Activated T-helper 1 cell treated with anti-CD3 and anti-CD28 coated beads, Interleukin-12 subunit alpha, Interleukin-12 subunit beta, Interleukin-2, Interleukin-4 antibody, amounts not matched to agents 30 ng/mL and 10 ng/mL and 1 ng/mL, durations not matched to agents 14 hours and 24 hours and 36 hours (primary cell): ENCODE results near the gene CENPO. TPM values are rescaled to one million over a fixed set of nuclear protein-coding genes. Genes with fewer than 3 reads are reported as not detected.

Source experiments
- DNase-seq: peaks from one replicate; pipeline ENCODE4 v3.0.0; 2021; ENCODE audit warnings: low spot score
- H3K27ac Mint-ChIP-seq: one replicate; pipeline ENCODE4 v1.8.0; 2021; ENCODE audit warnings: mild to moderate bottlenecking, mixed read lengths
- H3K27me3 Mint-ChIP-seq: one replicate; pipeline ENCODE4 v1.8.0; 2022; ENCODE audit warnings: mild to moderate bottlenecking, moderate library complexity, mixed read lengths; ENCODE audit not compliant: insufficient read depth
- H3K36me3 Mint-ChIP-seq: one replicate; pipeline ENCODE4 v1.8.0; 2021; ENCODE audit warnings: low read depth, mixed read lengths
- H3K4me1 Mint-ChIP-seq: one replicate; pipeline ENCODE4 v1.8.0; 2021; ENCODE audit warnings: low read depth, mixed read lengths
- H3K4me3 Mint-ChIP-seq: one replicate; pipeline ENCODE4 v1.8.0; 2021; ENCODE audit warnings: mild to moderate bottlenecking, moderate library complexity, mixed read lengths
- H3K9me3 Mint-ChIP-seq: one replicate; pipeline ENCODE4 v1.8.0; 2021; ENCODE audit warnings: mixed read lengths
- intact Hi-C: fragments of 100-400 bp; cut with micrococcal nuclease; formaldehyde crosslinking; loops from one replicate; pipeline ENCODE4 v1.15.1; 2024
- total RNA-seq: library from RNA; stranded (reverse); gene quantifications from 2 replicates; pipeline ENCODE4 v1.2.3, GENCODE V29; 2022

Gene CENPO
- total RNA-seq, 1 donor from 2014 or later = 48.3 TPM

GRCh38 chr2:24768013-24768412 lies 25.2 kb upstream of the CENPO start:
- Mint-ChIP-seq H3K27me3 (no peaks in the 10 kb centered on the region), H3K9me3 (no peaks in the 10 kb centered on the region), H3K4me1 (peaks cover 10% of the 10 kb centered on the region), H3K36me3 (peaks cover 15% of the 10 kb centered on the region), H3K4me3 (no peak overlapping the region), H3K27ac (no peak overlapping the region)
- intact Hi-C loops = no loop called here
- no peak for DNase-seq

GRCh38 chr2:24768601-24769000 lies 24.6 kb upstream of the CENPO start:
- DNase-seq = no peak
- no peak overlapping the region for H3K4me3 Mint-ChIP-seq
- H3K9me3 Mint-ChIP-seq = no peaks in the 10 kb centered on the region
- no peak overlapping the region for H3K27ac Mint-ChIP-seq
- H3K27me3 Mint-ChIP-seq = no peaks in the 10 kb centered on the region
- H3K36me3 Mint-ChIP-seq = peaks cover 15% of the 10 kb centered on the region
- intact Hi-C loops = no loop called here
- peaks cover 10% of the 10 kb centered on the region for H3K4me1 Mint-ChIP-seq

- Mint-ChIP-seq H3K27me3 (peaks cover 4% of the 10 kb centered on the region), H3K9me3 (no peaks in the 10 kb centered on the region), H3K27ac (no peak overlapping the region), H3K36me3 (peaks cover 7% of the 10 kb centered on the region), H3K4me3 (no peak overlapping the region), H3K4me1 (peaks cover 9% of the 10 kb centered on the region)
- no peak for DNase-seq
- intact Hi-C loops = no loop called here
Measured at GRCh38 chr2:24771061-24771460, 22.2 kb upstream of the CENPO start.

GRCh38 chr2:24771764-24772586 lies 21.2 kb upstream of the CENPO start:
- Mint-ChIP-seq H3K4me3 (no peak overlapping the region), H3K27ac (no peak overlapping the region), H3K36me3 (no peaks in the 10 kb centered on the region), H3K9me3 (no peaks in the 10 kb centered on the region), H3K4me1 (peaks cover under 1% of the 10 kb centered on the region), H3K27me3 (peaks cover 4% of the 10 kb centered on the region)
- intact Hi-C loops = no loop called here
- no peak for DNase-seq

GRCh38 chr2:24774373-24774772 lies 18.9 kb upstream of the CENPO start:
- Mint-ChIP-seq H3K27ac (no peak overlapping the region), H3K4me3 (no peak overlapping the region), H3K9me3 (no peaks in the 10 kb centered on the region), H3K4me1 (no peaks in the 10 kb centered on the region), H3K27me3 (peaks cover 4% of the 10 kb centered on the region), H3K36me3 (no peaks in the 10 kb centered on the region)
- DNase-seq = no peak
- intact Hi-C loops = no loop called here

GRCh38 chr2:24779116-24779515 lies 14.1 kb upstream of the CENPO start:
- Mint-ChIP-seq H3K9me3 (peaks cover 7% of the 10 kb centered on the region), H3K27me3 (peaks cover 4% of the 10 kb centered on the region), H3K36me3 (no peaks in the 10 kb centered on the region), H3K27ac (no peak overlapping the region), H3K4me1 (no peaks in the 10 kb centered on the region), H3K4me3 (no peak overlapping the region)
- intact Hi-C loops = no loop called here
- no peak for DNase-seq

GRCh38 chr2:24783641-24784040 lies 9.6 kb upstream of the CENPO start:
- H3K27ac Mint-ChIP-seq = no peak overlapping the region
- intact Hi-C loops = no loop called here
- no peaks in the 10 kb centered on the region for H3K4me1 Mint-ChIP-seq
- no peak for DNase-seq
- peaks cover 3% of the 10 kb centered on the region for H3K27me3 Mint-ChIP-seq
- no peaks in the 10 kb centered on the region for H3K36me3 Mint-ChIP-seq
- peaks cover 7% of the 10 kb centered on the region for H3K9me3 Mint-ChIP-seq
- no peak overlapping the region for H3K4me3 Mint-ChIP-seq

- Mint-ChIP-seq H3K4me1 (no peaks in the 10 kb centered on the region), H3K4me3 (no peak overlapping the region), H3K27ac (no peak overlapping the region), H3K9me3 (peaks cover 3% of the 10 kb centered on the region), H3K36me3 (peaks cover 3% of the 10 kb centered on the region), H3K27me3 (peaks cover 3% of the 10 kb centered on the region)
- intact Hi-C loops = no loop called here
- DNase-seq = no peak
Measured at GRCh38 chr2:24785671-24786321, 7.4 kb upstream of the CENPO start.

- DNase-seq = no peak
- Mint-ChIP-seq H3K9me3 (no peaks in the 10 kb centered on the region), H3K27me3 (peaks cover 3% of the 10 kb centered on the region), H3K4me1 (peaks cover 4% of the 10 kb centered on the region), H3K27ac (no peak overlapping the region), H3K4me3 (no peak overlapping the region), H3K36me3 (peaks cover 3% of the 10 kb centered on the region)
- intact Hi-C loops = no loop called here
Measured at GRCh38 chr2:24787532-24787931, 5.7 kb upstream of the CENPO start.

GRCh38 chr2:24788816-24789215 lies 4.4 kb upstream of the CENPO start:
- intact Hi-C loops = no loop called here
- Mint-ChIP-seq H3K27ac (no peak overlapping the region), H3K9me3 (no peaks in the 10 kb centered on the region), H3K27me3 (peaks cover 4% of the 10 kb centered on the region), H3K36me3 (peaks cover 3% of the 10 kb centered on the region), H3K4me1 (peaks cover 8% of the 10 kb centered on the region), H3K4me3 (no peak overlapping the region)
- no peak for DNase-seq

GRCh38 chr2:24791452-24791851 lies 1.8 kb upstream of the CENPO start:
- Mint-ChIP-seq H3K4me3 (no peak overlapping the region), H3K4me1 (peaks cover 30% of the 10 kb centered on the region), H3K27me3 (peaks cover 1% of the 10 kb centered on the region), H3K27ac (no peak overlapping the region), H3K36me3 (peaks cover 11% of the 10 kb centered on the region), H3K9me3 (no peaks in the 10 kb centered on the region)
- DNase-seq = no peak
- intact Hi-C loops = loop anchor here (5.0 to 10.0 kb wide), 3 partner anchors 177 to 864 kb away; partner anchors contain the start of genes ATAD2B and SF3B6

- intact Hi-C loops = loop anchor here (2.0 to 10.0 kb wide), 6 partner anchors 128 to 865 kb away; partner anchors contain the start of genes ADCY3, ATAD2B and SF3B6
- Mint-ChIP-seq H3K9me3 (no peaks in the 10 kb centered on the region), H3K36me3 (peaks cover 21% of the 10 kb centered on the region), H3K4me1 (peaks cover 40% of the 10 kb centered on the region), H3K27me3 (peaks cover 1% of the 10 kb centered on the region), H3K4me3 (peak overlapping the region; percentile 95), H3K27ac (peak overlapping the region; percentile 99)
- DNase-seq = no peak
Measured at GRCh38 chr2:24792542-24792873, 717 bp upstream of the CENPO start.

- peak; percentile 12 for DNase-seq
- peak overlapping the region; percentile 99 for H3K27ac Mint-ChIP-seq
- peaks cover 1% of the 10 kb centered on the region for H3K27me3 Mint-ChIP-seq
- intact Hi-C loops = loop anchor here (1.0 to 10.0 kb wide), 9 partner anchors 33 to 867 kb away; partner anchors contain the start of genes ADCY3, ATAD2B, DNAJC27 and NCOA1
- peaks cover 47% of the 10 kb centered on the region for H3K4me1 Mint-ChIP-seq
- H3K36me3 Mint-ChIP-seq = peaks cover 31% of the 10 kb centered on the region
- no peaks in the 10 kb centered on the region for H3K9me3 Mint-ChIP-seq
- H3K4me3 Mint-ChIP-seq = peak overlapping the region; percentile 95
Measured at GRCh38 chr2:24793761-24794435, 673 bp downstream of the CENPO start.
